ENCODE results near the gene ARPC5L. TPM values are rescaled to one million over a fixed set of nuclear protein-coding genes. Genes with fewer than 3 reads are reported as not detected.
A peak's percentile ranks its signal among the peaks of the same experiment; 100 is the strongest.

The ARPC5L gene
- total RNA-seq, 6 experiments from 2014 or later, result 39.0 to 55.9 (median 44.7) TPM

DNA sequence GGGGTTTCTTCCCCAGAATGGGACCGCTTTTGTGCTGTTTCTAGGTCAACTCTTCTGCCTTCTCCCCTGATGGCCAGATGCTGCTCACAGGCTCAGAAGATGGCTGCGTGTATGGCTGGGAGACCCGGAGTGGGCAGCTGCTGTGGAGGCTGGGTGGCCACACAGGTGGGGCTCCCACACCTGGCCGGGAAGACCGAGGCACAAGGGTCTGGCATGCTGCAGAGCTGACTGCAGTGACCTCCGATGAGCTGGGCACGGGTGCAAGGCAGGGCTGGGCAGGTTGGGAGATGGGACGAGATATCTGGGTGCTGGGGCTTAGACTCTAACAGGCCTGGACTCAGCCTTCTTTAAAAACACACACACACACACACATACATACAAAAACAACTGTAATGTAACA lies 7.8 kb upstream of the ARPC5L start:
- peaks cover 8% of the 10 kb centered on the region; the same call in 1 of the 2 replicates for H3K36me3 Mint-ChIP-seq (ENCODE audit: low read depth)
- no peaks in the 10 kb centered on the region for H3K9me3 Mint-ChIP-seq
- peaks cover 10% of the 10 kb centered on the region for H3K27me3 Mint-ChIP-seq (ENCODE audit: insufficient read depth)
- no peak for DNase-seq
- TF ChIP-seq, protein P1, sequence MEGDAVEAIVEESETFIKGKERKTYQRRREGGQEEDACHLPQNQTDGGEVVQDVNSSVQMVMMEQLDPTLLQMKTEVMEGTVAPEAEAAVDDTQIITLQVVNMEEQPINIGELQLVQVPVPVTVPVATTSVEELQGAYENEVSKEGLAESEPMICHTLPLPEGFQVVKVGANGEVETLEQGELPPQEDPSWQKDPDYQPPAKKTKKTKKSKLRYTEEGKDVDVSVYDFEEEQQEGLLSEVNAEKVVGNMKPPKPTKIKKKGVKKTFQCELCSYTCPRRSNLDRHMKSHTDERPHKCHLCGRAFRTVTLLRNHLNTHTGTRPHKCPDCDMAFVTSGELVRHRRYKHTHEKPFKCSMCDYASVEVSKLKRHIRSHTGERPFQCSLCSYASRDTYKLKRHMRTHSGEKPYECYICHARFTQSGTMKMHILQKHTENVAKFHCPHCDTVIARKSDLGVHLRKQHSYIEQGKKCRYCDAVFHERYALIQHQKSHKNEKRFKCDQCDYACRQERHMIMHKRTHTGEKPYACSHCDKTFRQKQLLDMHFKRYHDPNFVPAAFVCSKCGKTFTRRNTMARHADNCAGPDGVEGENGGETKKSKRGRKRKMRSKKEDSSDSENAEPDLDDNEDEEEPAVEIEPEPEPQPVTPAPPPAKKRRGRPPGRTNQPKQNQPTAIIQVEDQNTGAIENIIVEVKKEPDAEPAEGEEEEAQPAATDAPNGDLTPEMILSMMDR (IDR thresholded peaks at IDR 0.05), result no peak
- H3K4me3 Mint-ChIP-seq, result peak overlapping the region; percentile 34; the same call in 1 of the 2 replicates
- H3K27ac Mint-ChIP-seq, result no peak overlapping the region
- peaks cover 15% of the 10 kb centered on the region for H3K4me1 Mint-ChIP-seq (ENCODE audit: low read depth)

DNA sequence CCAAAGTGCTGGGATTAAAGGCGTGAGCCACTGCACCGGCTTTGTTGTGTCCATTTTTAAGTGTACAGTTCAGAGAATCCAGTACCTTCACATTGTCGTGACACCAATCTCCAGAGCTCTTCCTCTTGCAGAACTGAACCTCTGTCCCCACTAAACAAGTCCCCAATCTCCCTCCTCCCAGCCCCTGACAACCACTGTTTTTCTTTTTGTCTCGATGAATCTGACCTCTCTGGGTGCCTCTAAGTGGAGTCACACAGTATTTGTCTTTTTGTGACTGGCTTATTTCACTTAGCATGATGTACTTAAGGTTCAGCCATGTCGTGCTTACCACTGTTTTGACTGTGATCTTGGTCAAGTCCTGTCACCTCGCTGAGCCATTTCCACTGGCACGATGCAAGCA lies 7.1 kb upstream of the ARPC5L start:
- peaks cover 8% of the 10 kb centered on the region for H3K27me3 Mint-ChIP-seq (ENCODE audit: insufficient read depth)
- TF ChIP-seq, protein P1 (IDR thresholded peaks at IDR 0.05), result no peak
- peak overlapping the region; percentile 20 for H3K27ac Mint-ChIP-seq
- no peak overlapping the region for H3K4me3 Mint-ChIP-seq
- H3K36me3 Mint-ChIP-seq (ENCODE audit: low read depth), result peaks cover 15% of the 10 kb centered on the region
- no peaks in the 10 kb centered on the region for H3K9me3 Mint-ChIP-seq
- DNase-seq, result no peak
- peaks cover 18% of the 10 kb centered on the region for H3K4me1 Mint-ChIP-seq (ENCODE audit: low read depth)

DNA sequence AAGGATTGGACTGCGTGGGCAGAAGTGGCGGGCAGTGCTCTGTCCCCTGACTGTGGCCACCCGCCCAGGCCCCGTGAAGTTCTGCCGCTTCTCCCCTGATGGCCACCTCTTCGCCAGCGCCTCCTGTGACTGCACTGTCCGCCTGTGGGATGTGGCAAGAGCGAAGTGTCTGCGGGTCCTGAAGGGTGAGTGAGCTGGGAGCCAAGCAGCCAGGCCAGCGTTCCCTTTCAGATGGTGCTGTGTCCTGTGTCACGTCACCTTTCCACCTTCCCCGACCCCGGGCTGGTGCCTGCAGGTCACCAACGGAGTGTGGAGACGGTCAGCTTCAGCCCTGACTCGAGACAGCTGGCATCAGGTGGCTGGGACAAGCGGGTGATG lies 6.4 kb upstream of the ARPC5L start:
- Mint-ChIP-seq H3K27ac (no peak overlapping the region), H3K27me3 (ENCODE audit: insufficient read depth) (peaks cover 5% of the 10 kb centered on the region), H3K36me3 (ENCODE audit: low read depth) (peaks cover 22% of the 10 kb centered on the region), H3K9me3 (no peaks in the 10 kb centered on the region), H3K4me3 (no peak overlapping the region), H3K4me1 (ENCODE audit: low read depth) (peaks cover 21% of the 10 kb centered on the region)
- no peak for DNase-seq
- TF ChIP-seq, protein P1 (IDR thresholded peaks at IDR 0.05), result no peak

DNA sequence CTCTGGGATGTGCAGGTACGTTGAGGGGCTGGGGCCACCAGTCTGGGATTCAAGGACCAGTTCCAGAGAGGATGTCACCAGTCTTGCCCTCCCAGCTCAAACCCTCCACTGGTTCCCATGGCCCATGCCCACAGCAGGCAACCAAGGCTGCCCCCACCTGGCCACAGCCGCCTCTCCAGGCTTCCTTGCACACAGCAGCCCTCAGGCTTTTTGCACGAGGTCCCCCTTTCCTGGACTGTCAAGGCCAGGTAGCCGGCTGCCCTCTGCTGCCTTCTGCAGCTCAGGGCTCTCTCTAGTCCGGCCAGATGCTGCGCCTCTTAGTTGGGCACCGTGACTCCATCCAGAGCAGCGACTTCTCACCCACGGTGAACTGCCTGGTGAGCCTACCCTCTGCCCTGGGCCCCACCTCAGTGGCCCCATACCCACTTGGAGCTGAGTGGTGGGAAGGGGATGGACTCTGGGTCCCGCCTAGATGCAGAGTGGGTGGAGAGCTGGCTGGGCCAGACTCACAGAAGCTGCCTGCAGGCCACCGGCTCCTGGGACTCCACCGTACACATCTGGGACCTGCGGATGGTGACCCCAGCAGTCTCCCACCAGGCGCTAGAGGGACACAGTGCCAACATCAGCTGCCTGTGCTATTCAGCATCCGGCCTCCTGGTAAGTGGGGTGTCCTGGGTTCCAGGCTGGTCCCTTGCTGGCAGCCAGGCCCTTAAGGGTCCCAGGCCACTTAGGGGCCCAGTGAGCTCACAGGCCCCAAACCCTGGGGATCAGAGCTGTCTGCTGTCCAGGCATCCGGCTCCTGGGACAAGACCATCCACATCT lies 5.8 kb upstream of the ARPC5L start:
- H3K4me3 Mint-ChIP-seq, result no peak overlapping the region
- H3K4me1 Mint-ChIP-seq (ENCODE audit: low read depth), result peaks cover 22% of the 10 kb centered on the region
- TF ChIP-seq, protein P1 (IDR thresholded peaks at IDR 0.05), result peak; percentile 58
- H3K27me3 Mint-ChIP-seq (ENCODE audit: insufficient read depth), result peaks cover 3% of the 10 kb centered on the region
- peak; percentile 30 for DNase-seq
- no peaks in the 10 kb centered on the region for H3K9me3 Mint-ChIP-seq
- H3K36me3 Mint-ChIP-seq (ENCODE audit: low read depth), result peaks cover 28% of the 10 kb centered on the region
- no peak overlapping the region for H3K27ac Mint-ChIP-seq

DNA sequence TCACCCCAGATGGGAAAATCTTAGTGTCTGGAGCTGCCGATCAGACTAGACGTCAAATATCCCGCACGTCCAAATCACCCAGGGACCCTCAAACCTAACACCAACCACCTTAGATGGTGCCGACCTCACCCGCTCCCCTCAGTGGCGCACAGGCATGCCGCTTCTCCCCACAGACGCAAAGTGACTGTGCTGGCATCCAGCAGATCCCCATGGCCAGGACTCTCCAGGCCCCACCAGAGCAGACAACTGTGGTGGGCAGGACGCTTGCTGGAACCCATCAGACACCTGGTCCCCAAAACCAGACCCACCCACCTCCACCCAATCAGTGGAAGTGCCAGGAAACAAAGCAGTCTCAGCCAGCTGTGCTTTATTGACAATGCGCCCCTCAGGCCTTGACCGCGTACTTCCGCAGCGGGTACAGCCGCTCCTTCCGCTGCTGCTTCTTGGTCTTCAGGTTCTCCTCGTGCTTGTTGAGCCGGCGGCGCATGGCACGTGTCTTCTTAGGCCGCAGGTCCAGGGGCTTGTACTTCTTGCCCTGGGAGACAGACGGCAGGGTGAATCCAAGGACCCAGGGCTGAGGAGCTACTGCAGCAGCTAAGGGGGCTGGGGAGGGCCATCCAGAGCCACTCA lies 4.3 kb upstream of the ARPC5L start:
- TF ChIP-seq, protein P1 (IDR thresholded peaks at IDR 0.05), result no peak
- no peaks in the 10 kb centered on the region for H3K9me3 Mint-ChIP-seq
- no peak overlapping the region for H3K4me3 Mint-ChIP-seq
- peaks cover 25% of the 10 kb centered on the region for H3K4me1 Mint-ChIP-seq (ENCODE audit: low read depth)
- no peak for DNase-seq
- peaks cover 3% of the 10 kb centered on the region for H3K27me3 Mint-ChIP-seq (ENCODE audit: insufficient read depth)
- H3K36me3 Mint-ChIP-seq (ENCODE audit: low read depth), result peaks cover 32% of the 10 kb centered on the region
- H3K27ac Mint-ChIP-seq, result no peak overlapping the region; the same call in 1 of the 2 replicates
